Adrenal gland (tissue), 5 donors: Measurements from ENCODE around the gene EVI5L.

Source experiments
- CTCF ChIP-seq, 6 experiments: fragments of 450-650 bp in 4 of 6; fragments of 200-600 bp in 2 of 6; sonication (generic) in 1 of 6; IDR thresholded peaks; 1 replicate in 5 of 6; 2 replicates in 1 of 6; pipeline versions ENCODE4 v1.5.1 to v1.8.0; 2016 to 2021; ENCODE audit warnings: antibody characterized with exemption in 6 of 6, mild to moderate bottlenecking in 2 of 6, moderate library complexity in 1 of 6
- POLR2A ChIP-seq, 2 donors: fragments of 450-650 bp; IDR thresholded peaks; one replicate each; pipeline ENCODE4 v1.6.1; 2017; ENCODE audit warnings: antibody characterized with exemption in 2 of 2, mild to moderate bottlenecking in 2 of 2, moderate library complexity in 1 of 2
- donor health status: DM: no; HTN: no; CAD: no.

GRCh38 chr19:7806234-7806633 lies 23.8 kb upstream of the EVI5L start:
- no peak for TF ChIP-seq CTCF (IDR thresholded peaks at IDR 0.05)
- TF ChIP-seq POLR2A (IDR thresholded peaks at IDR 0.05): no peak
